ENCODE results near the gene GALP.

The GALP gene

DNA sequence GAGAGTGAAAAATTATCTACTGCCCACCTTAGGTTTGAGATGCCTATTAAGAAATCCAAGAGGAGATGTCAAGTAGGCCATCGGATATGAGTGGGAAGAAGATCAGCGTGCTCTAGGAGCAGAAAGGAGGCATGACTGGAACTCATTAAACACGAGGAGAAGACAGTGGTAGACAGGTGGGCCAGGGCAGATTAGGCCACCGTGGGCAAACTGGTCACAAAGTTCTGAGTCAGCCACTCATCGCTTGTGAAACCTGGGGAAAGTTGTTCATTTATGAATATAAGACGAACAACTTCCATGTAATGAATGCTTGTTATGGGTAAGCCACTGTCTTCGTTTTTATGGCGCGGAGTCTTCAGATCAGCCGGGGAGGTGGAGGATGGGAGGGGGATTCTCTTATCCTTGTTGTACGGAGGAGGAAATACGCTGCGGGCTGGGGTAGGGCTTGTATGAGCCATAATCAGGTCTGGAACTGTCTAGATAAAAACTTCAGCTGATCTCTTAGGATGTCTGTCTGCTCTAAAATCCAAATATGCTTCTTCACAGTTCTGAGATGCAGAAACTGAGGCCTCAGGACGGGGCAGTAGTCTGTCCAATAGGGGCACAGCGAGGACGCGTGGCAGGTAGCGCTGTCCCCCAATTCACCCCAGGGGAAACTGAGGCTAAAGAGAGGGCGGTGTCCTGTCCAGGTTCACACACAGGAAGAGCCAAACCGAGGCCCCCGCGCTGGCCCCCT lies 35.8 kb upstream of the GALP start:
- Histone ChIP-seq H3K36me3 (ENCODE audit: control insufficient read depth, low read length) (no peaks in the 10 kb centered on the region), H3K4me3 (ENCODE audit: low read length) (peak overlapping the region; percentile 90), H3K4me1 (ENCODE audit: control insufficient read depth, low read length) (peaks cover 18% of the 10 kb centered on the region), H3K4me2 (ENCODE audit: low read length) (peak overlapping the region; percentile 87), H4K20me1 (ENCODE audit: control insufficient read depth, insufficient read depth, low read depth, low read length) (no peaks in the 10 kb centered on the region), H3K9me2 (replicated peaks; ENCODE audit: control insufficient read depth, low read length) (no peaks in the 10 kb centered on the region), H3K9me3 (ENCODE audit: control insufficient read depth, insufficient read depth, low read length) (no peaks in the 10 kb centered on the region), H3K27ac (ENCODE audit: low read depth, low read length) (peak overlapping the region; percentile 40), H3K79me2 (ENCODE audit: control insufficient read depth, low read length) (peaks cover 42% of the 10 kb centered on the region), H3F3A (ENCODE audit: control insufficient read depth, insufficient read depth) (no peaks in the 10 kb centered on the region), H3K27me3 (ENCODE audit: control insufficient read depth, low read length) (no peaks in the 10 kb centered on the region)
- TF ChIP-seq EZH2phosphoT487 (IDR thresholded peaks at IDR 0.05; ENCODE audit: borderline replicate concordance, low read length), result no peak
- TF ChIP-seq, protein P1, sequence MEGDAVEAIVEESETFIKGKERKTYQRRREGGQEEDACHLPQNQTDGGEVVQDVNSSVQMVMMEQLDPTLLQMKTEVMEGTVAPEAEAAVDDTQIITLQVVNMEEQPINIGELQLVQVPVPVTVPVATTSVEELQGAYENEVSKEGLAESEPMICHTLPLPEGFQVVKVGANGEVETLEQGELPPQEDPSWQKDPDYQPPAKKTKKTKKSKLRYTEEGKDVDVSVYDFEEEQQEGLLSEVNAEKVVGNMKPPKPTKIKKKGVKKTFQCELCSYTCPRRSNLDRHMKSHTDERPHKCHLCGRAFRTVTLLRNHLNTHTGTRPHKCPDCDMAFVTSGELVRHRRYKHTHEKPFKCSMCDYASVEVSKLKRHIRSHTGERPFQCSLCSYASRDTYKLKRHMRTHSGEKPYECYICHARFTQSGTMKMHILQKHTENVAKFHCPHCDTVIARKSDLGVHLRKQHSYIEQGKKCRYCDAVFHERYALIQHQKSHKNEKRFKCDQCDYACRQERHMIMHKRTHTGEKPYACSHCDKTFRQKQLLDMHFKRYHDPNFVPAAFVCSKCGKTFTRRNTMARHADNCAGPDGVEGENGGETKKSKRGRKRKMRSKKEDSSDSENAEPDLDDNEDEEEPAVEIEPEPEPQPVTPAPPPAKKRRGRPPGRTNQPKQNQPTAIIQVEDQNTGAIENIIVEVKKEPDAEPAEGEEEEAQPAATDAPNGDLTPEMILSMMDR (IDR thresholded peaks at IDR 0.05; ENCODE audit: low read depth, low read length, poor library complexity, severe bottlenecking), result no peak

DNA sequence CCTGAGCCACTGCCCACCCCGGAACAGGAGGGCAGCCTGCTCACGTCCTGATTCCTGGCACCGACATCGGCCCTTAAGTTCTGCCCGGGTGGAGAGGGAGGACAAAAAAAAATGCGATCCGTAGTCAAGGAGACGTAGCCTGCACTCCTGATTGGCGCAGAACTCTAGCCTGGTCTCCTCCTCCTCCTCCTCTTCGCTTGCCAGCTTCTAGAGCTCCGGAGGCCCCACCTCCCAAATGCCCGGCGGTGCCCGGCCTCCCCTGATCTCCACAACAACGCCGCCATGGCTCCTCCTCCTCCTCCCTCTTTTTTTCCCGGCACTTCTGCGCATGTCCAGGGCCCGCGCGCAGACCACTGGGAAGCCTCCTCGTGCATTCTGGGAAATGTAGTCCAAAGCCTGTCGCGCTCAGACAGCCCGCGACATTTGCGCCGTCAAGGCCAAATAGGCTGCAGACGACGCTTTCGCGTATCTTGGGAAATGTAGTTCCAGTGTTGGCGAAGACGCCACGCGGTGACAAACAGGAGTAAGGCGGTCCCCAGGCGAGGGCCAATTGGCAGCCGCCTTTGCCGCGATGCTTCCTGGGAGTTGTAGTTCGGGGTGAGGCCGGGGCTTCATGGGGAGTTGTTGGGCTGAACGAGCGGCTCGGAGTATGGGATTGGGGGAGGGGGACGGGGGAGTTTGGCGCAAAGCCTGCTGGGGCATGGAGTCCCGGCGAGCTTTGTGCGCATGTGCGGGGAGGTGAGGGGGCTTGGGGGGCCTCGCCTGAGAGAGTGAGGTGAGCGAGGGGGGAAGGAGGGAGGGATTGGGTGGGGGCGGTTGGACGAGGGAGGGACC lies 35.0 kb upstream of the GALP start, which contains the start of gene ZNF444:
Gene ZNF444, plus strand, starts transcription at position 705 of the 834 bp plus-strand sequence. CDS start 5,625 bp downstream, outside the sequence.
- no peak for TF ChIP-seq EZH2phosphoT487 (IDR thresholded peaks at IDR 0.05; ENCODE audit: borderline replicate concordance, low read length)
- TF ChIP-seq, protein P1 (IDR thresholded peaks at IDR 0.05; ENCODE audit: low read depth, low read length, poor library complexity, severe bottlenecking), result no peak
- Histone ChIP-seq H3K4me1 (ENCODE audit: control insufficient read depth, low read length) (peaks cover 18% of the 10 kb centered on the region), H3K79me2 (ENCODE audit: control insufficient read depth, low read length) (peaks cover 47% of the 10 kb centered on the region), H3K4me3 (ENCODE audit: low read length) (peak within 1 kb of the TSS; percentile 90), H3F3A (ENCODE audit: control insufficient read depth, insufficient read depth) (no peaks in the 10 kb centered on the region), H3K27me3 (ENCODE audit: control insufficient read depth, low read length) (no peaks in the 10 kb centered on the region), H3K9me3 (ENCODE audit: control insufficient read depth, insufficient read depth, low read length) (no peaks in the 10 kb centered on the region), H3K27ac (ENCODE audit: low read depth, low read length) (peak within 1 kb of the TSS; percentile 40), H3K36me3 (ENCODE audit: control insufficient read depth, low read length) (no peaks in the 10 kb centered on the region), H3K4me2 (ENCODE audit: low read length) (peak within 1 kb of the TSS; percentile 87), H4K20me1 (ENCODE audit: control insufficient read depth, insufficient read depth, low read depth, low read length) (no peaks in the 10 kb centered on the region), H3K9me2 (replicated peaks; ENCODE audit: control insufficient read depth, low read length) (no peaks in the 10 kb centered on the region)

DNA sequence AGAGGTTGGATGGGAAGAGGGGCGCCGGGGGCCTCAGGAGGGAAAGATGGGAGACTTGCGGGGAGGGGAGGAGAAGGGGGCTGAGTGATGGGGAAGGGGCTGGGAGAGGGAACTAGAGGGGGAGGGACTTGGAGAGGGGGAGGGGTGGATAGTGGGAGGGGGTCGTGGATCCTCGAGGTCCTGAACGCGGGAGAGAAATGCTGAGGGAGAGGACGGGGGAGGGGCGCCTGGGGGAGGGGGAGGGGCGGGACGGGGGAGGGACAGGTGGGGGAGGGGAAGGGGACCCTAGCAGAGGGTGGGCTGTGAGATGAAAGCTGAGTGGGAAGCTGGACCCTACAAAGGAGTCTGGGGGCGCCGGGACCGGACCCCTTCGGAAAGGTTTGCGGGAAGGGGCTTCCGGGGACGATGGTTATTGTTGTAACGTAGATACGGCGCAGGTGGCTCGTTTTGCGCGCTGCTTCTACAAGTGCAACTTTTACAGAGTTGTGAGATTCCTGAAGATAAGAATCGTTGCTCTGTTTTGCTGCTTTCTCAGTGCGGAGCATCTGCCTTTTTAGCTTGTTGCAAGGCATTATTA lies 34.3 kb upstream of the GALP start:
- peak overlapping the region; percentile 90 for H3K4me3 ChIP-seq (ENCODE audit: low read length)
- no peaks in the 10 kb centered on the region for H3F3A ChIP-seq (ENCODE audit: control insufficient read depth, insufficient read depth)
- H3K27me3 ChIP-seq (ENCODE audit: control insufficient read depth, low read length), result no peaks in the 10 kb centered on the region
- peaks cover 18% of the 10 kb centered on the region for H3K4me1 ChIP-seq (ENCODE audit: control insufficient read depth, low read length)
- TF ChIP-seq, protein P1 (IDR thresholded peaks at IDR 0.05; ENCODE audit: low read depth, low read length, poor library complexity, severe bottlenecking), result no peak
- TF ChIP-seq EZH2phosphoT487 (IDR thresholded peaks at IDR 0.05; ENCODE audit: borderline replicate concordance, low read length), result no peak
- H3K79me2 ChIP-seq (ENCODE audit: control insufficient read depth, low read length), result peaks cover 49% of the 10 kb centered on the region
- H3K36me3 ChIP-seq (ENCODE audit: control insufficient read depth, low read length), result no peaks in the 10 kb centered on the region
- no peaks in the 10 kb centered on the region for H3K9me3 ChIP-seq (ENCODE audit: control insufficient read depth, insufficient read depth, low read length)
- H3K9me2 ChIP-seq (replicated peaks; ENCODE audit: control insufficient read depth, low read length), result no peaks in the 10 kb centered on the region
- peak overlapping the region; percentile 40 for H3K27ac ChIP-seq (ENCODE audit: low read depth, low read length)
- no peaks in the 10 kb centered on the region for H4K20me1 ChIP-seq (ENCODE audit: control insufficient read depth, insufficient read depth, low read depth, low read length)
- peak overlapping the region; percentile 87 for H3K4me2 ChIP-seq (ENCODE audit: low read length)
